ENCODE results near the gene PPP1R11.
"Not testable (repeated sequence)": the region's sequence is repeated elsewhere in the genome, so short reads cannot be mapped to it uniquely, and the experiment has no call there.

Gene PPP1R11, protein sequence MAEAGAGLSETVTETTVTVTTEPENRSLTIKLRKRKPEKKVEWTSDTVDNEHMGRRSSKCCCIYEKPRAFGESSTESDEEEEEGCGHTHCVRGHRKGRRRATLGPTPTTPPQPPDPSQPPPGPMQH

DNA sequence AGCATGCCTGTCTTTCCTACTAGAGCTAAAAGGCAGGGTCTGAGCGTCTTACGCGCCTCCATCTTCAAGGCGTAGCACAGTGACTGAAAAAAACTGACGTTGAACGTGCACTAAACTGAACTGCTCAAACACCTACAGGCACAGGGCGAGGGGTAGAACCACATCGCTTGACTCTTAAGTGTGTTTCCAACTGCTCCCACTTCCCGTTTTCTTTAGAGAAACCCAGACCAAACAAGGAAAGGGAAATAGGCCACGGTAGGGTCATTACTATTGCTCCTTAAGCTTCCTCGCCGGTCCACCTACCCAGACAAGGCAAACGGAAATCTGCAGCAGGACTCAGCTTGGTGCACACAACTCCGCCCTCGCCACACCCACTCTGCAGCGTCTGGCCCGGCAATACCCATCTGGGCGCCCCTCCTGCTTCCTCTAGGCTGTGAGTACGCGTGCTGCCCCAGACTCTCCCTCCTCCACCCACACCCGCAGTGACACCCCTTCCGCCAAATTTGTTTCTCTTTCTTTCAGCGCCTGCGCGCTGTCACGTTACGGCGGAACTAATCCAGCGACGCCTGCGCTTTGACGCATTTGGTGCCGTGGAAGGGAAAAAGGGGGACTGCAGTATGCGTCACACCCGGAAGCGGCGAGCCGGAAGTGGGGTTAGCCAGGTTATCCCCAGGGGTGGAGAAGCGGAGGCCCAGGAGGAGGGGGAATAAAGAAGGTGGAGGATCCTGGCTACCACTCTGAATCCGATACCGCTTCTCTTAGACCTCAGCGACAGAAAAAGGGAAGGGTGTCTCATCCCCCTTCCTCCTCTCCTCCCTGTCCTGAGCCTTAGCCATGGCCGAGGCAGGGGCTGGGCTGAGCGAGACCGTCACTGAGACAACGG, at the start of gene PPP1R11:
TSS of gene PPP1R11 (plus strand) at position 622 of the 883 bp plus-strand sequence. CDS start at position 835, 213 bp downstream.
- peak; percentile 98 to 99 for DNase-seq

GRCh38 chr6:30019819-30020218, 47.2 kb upstream of the PPP1R11 start:
- no peak for DNase-seq

GRCh38 chr6:30020626-30021025, 46.4 kb upstream of the PPP1R11 start:
- DNase-seq: no peak

GRCh38 chr6:30022189-30022588, 44.8 kb upstream of the PPP1R11 start:
- DNase-seq: no peak

- not testable (repeated sequence) for DNase-seq
Measured at GRCh38 chr6:30022712-30023111, 44.3 kb upstream of the PPP1R11 start.

DNA sequence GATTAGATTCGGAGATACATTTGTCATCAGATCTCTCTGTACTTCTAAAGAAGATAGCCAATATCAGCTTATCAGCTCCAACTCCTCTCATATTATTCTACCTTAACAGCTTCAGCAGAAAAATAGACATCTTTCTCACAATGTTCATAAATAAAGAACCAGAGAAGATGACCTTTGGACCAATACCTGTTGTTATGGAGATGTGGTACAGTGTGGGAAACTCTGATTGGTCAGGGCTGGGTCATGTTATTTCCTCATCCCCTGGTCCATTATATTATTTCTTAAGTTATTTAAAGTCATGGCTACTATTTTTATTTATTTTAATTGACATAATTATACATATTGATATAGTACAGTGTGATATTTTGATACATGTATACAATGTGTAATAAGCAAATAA, 41.8 kb upstream of the PPP1R11 start:
- no peak for DNase-seq

DNA sequence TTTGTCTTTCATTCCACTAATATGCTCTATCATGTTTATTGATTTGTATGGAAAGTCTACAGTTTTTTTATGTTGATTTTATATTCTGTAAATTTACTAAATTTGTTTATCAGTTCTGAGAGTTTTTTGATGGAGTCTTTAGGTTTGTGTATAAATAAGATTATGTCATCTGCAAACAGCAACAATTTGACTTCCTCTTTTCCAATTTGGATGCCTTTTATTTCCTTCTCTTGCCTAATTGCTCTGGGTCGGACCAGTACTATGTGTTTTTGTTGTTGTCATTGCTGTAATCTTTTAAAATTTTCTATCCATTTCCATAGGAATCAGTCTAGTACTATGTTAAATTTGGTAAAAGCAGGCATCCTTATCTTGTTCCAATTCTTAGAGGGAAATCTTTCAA, 37.4 kb upstream of the PPP1R11 start:
- DNase-seq: no peak

GRCh38 chr6:30031381-30031780, 35.6 kb upstream of the PPP1R11 start:
- no peak for DNase-seq

DNA sequence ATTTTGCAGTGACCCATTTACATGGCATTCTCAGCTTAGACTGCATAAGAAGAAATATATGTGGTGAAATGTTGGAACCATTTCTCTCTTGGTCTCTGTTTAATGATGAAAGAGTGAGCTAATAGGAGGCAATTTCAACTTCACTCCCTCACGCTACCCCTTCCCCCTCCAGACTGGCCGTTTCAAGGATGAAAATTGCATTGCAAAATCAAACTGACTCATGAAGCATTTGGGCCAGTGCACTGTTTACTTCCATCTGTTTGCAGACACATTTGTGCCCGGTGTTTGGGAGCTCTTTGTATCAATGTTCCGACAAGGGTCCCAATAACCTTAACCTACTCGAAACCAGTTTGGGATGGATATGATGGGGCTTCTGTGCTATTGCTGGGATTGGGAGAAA, 33.6 kb upstream of the PPP1R11 start:
- DNase-seq: not testable (repeated sequence)

- no peak for DNase-seq
Measured at GRCh38 chr6:30035784-30036183, 31.2 kb upstream of the PPP1R11 start.

DNA sequence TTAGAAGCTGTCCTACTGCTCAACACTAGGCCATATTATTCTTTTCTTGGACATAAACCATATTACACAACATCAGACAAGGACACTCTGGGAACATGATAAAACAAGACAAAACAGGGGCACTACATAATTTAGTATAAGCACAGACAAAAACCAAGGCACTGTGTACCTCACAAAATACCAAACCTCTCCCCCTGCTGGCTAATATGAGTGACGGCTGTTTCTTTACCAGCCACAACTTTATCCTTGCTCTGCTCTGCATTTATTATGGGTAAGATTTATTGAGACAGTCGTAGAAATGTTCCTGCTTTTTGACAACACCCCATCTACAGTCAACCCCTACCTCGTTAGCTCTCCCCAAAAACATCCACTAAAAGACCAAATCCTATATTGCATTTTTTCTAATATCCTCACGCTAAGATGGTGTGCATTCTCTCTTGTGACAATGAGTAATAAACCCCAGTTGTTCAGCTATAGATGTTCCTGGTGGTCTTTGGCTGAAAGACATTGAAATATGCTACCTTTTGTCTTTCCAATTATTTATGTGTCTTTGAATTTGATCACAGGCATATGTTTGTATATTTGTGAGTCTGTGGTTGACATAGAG, 29.7 kb upstream of the PPP1R11 start:
- no peak for DNase-seq

- no peak for DNase-seq
Measured at GRCh38 chr6:30041221-30041620, 25.8 kb upstream of the PPP1R11 start.

- no peak for DNase-seq
Measured at GRCh38 chr6:30041821-30042220, 25.2 kb upstream of the PPP1R11 start.

GRCh38 chr6:30042476-30042875, 24.5 kb upstream of the PPP1R11 start:
- DNase-seq: no peak

GRCh38 chr6:30042914-30043313, 24.1 kb upstream of the PPP1R11 start:
- no peak for DNase-seq

DNA sequence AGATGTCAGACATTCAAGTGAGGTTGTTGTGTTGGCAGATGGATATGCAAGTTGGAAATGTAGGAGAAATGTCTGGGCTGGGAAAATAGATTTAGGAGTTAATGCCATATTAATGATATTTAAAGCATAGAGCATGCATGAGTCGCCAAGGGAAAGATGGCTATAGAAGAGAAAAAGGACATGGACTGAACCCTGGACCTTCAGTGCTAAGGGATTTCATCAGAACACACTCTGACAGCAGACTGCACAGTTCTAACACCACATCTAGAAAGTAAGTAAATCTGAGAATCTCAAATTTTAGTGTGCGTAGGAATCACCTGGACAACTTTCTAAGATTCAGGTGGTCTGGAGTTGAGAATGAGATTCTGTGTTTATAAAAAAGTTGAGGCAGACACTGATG, 23.3 kb upstream of the PPP1R11 start:
- DNase-seq: no peak

DNA sequence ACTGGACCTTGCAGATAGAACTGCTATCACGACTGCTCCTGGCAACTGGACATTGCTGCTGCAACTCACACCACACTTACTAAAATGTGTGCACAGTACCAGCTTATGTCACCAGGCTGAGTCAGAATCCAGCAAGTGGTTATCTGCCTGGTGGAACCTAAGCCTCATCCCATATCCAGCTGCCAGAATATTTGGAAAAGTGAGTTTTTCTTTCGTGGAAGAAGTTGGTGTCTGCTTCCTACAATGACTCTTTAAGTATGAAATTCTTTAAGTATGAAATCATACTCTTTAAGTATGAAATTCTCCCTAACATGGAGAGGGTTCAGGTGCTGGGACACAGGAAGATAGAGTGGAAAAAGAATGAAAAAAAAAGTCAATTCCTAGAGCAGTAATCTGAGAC, 22.4 kb upstream of the PPP1R11 start:
- DNase-seq: no peak

DNA sequence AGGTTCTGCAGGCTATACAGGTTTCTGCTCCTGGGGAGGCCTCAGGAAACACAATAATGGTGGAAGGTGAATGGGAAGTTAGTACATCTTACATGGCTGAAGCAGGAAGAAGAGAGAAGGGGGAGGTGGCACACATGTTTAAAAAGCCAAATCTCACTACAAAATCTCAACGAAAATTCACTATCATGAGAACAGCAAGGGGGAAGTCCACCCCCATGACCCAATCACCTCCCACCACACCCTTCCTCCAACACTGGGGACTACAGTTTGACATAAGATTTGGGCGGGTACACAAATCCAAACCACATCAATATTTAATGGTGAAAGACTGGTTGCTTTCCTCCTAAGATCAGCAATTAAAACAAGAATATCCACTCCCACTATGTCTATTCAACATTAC, 19.8 kb upstream of the PPP1R11 start:
- DNase-seq: no peak

- no peak for DNase-seq
Measured at GRCh38 chr6:30053682-30054081, 13.3 kb upstream of the PPP1R11 start.

GRCh38 chr6:30055513-30055912, 11.5 kb upstream of the PPP1R11 start:
- DNase-seq: no peak

GRCh38 chr6:30060606-30061091, 6.3 kb upstream of the PPP1R11 start:
- no peak for DNase-seq

- peak; percentile 80 to 81 for DNase-seq
Measured at GRCh38 chr6:30061092-30061857, 5.7 kb upstream of the PPP1R11 start, which contains the start of gene POLR1H. POLR1H (plus strand) TSS chr6:30061265; CDS start chr6:30061525, 260 bp downstream.

GRCh38 chr6:30061858-30062458, 5.0 kb upstream of the PPP1R11 start:
- no peak for DNase-seq

All from activated CD4-positive, alpha-beta T cell treated with anti-CD3 and anti-CD28 coated beads, Interleukin-2, amount 50 U/mL, for 4 hours (primary cell).